IMR-90 (cell line): ENCODE results near the gene DLG4. TPM values are rescaled to one million over a fixed set of nuclear protein-coding genes. Genes with fewer than 3 reads are reported as not detected.

Experiments used
- ATAC-seq: fragments of 200-7000 bp; cut with Tn5 transposase; 2 replicates; pipeline ENCODE4 v1.9.1; 2020; ENCODE audit warnings: low read depth, mild to moderate bottlenecking, moderate library complexity
- BruUV-seq: library from RNA; stranded (reverse); fragments of 400-500 nt; replicated peaks from 2 replicates; lab custom pipeline; 2021; lab: Mats Ljungman, UMichigan
- CTCF ChIA-PET: fragments of 300-600 bp; formaldehyde crosslinking; extraction: SDS; loops from one replicate; lab custom pipeline; 2021; ENCODE audit warnings: antibody characterized with exemption; lab: Yijun Ruan, JAX
- POLR2A ChIA-PET: fragments of 300-600 bp; sonication (Branson Sonifier 250); formaldehyde crosslinking; loops from one replicate; lab custom pipeline; 2022; ENCODE audit warnings: antibody characterized with exemption; ENCODE audit not compliant: unreplicated experiment; lab: Charles Lee
- DNase-seq: peaks from one replicate; pipeline ENCODE4 v3.0.0; 2013
- H2AFZ ChIP-seq: replicated peaks from 2 replicates; pipeline ENCODE3; 2013; ENCODE audit warnings: low read length, mild to moderate bottlenecking; ENCODE audit not compliant: poor library complexity
- H2AK5ac ChIP-seq: 2 replicates; pipeline ENCODE4 v1.6.1; 2013; ENCODE audit warnings: low read depth, low read length, inconsistent platforms
- H2AK9ac ChIP-seq: replicated peaks from 2 replicates; pipeline ENCODE3; 2013; ENCODE audit warnings: mild to moderate bottlenecking, low read depth, low read length, moderate library complexity; ENCODE audit not compliant: poor library complexity
- H2BK120ac ChIP-seq: 2 replicates; pipeline ENCODE4 v1.6.1; 2013; ENCODE audit warnings: low read depth, low read length, inconsistent platforms
- H2BK15ac ChIP-seq: 3 replicates; pipeline ENCODE4 v1.6.1; 2013; ENCODE audit warnings: low read depth, low read length, inconsistent platforms
- H2BK20ac ChIP-seq: 2 replicates; pipeline ENCODE4 v1.6.1; 2013; ENCODE audit warnings: low read depth, mild to moderate bottlenecking, inconsistent platforms, low read length, moderate library complexity
- H2BK5ac ChIP-seq: 2 replicates; pipeline ENCODE4 v1.6.1; 2013; ENCODE audit warnings: mild to moderate bottlenecking, low read depth, low read length, inconsistent platforms; ENCODE audit not compliant: poor library complexity, severe bottlenecking
- H3K14ac ChIP-seq: replicated peaks from 2 replicates; pipeline ENCODE4 v1.6.1; 2013; ENCODE audit warnings: low read depth, low read length, inconsistent platforms
- H3K18ac ChIP-seq: 2 replicates; pipeline ENCODE4 v1.6.1; 2013; ENCODE audit warnings: low read depth, low read length, control low read depth
- H3K23ac ChIP-seq: 2 replicates; pipeline ENCODE4 v1.6.1; 2013; ENCODE audit warnings: low read depth, low read length, inconsistent platforms
- H3K27ac ChIP-seq: 2 replicates; pipeline ENCODE4 v1.5.1; 2013; ENCODE audit warnings: mild to moderate bottlenecking, control low read depth, low read length; ENCODE audit not compliant: insufficient read depth
- H3K27me3 ChIP-seq: 2 replicates; pipeline ENCODE4 v1.6.1; 2013; ENCODE audit warnings: low read length; ENCODE audit not compliant: control insufficient read depth, insufficient read depth
- H3K36me3 ChIP-seq: 2 replicates; pipeline ENCODE4 v1.6.1; 2013; ENCODE audit warnings: low read length, mixed read lengths; ENCODE audit not compliant: control insufficient read depth, insufficient read depth
- H3K4ac ChIP-seq: 2 replicates; pipeline ENCODE4 v1.6.1; 2013; ENCODE audit warnings: low read depth, low read length, inconsistent platforms
- H3K4me1 ChIP-seq: 2 replicates; pipeline ENCODE4 v1.6.1; 2013; ENCODE audit warnings: low read length, mixed read lengths; ENCODE audit not compliant: control insufficient read depth, insufficient read depth
- H3K4me2 ChIP-seq: 2 replicates; pipeline ENCODE4 v1.6.1; 2013; ENCODE audit warnings: low read depth, mild to moderate bottlenecking, control low read depth, low read length, moderate library complexity
- H3K4me3 ChIP-seq: 2 replicates; pipeline ENCODE4 v1.5.1; 2013; ENCODE audit warnings: low read depth, mild to moderate bottlenecking, control low read depth, low read length, moderate library complexity; ENCODE audit not compliant: insufficient read depth
- H3K56ac ChIP-seq: 2 replicates; pipeline ENCODE4 v1.6.1; 2013; ENCODE audit warnings: low read length, inconsistent platforms; ENCODE audit not compliant: insufficient read depth; ENCODE audit errors: extremely low read depth
- H3K79me1 ChIP-seq, 2 experiments: 2 replicates each; pipeline ENCODE4 v1.6.1; 2013; ENCODE audit warnings: low read length in 2 of 2, inconsistent platforms in 1 of 2, low read depth in 1 of 2
- H3K9ac ChIP-seq: 2 replicates; pipeline ENCODE4 v1.6.1; 2013; ENCODE audit warnings: low read depth, low read length, control low read depth
- H3K9me1 ChIP-seq: 2 replicates; pipeline ENCODE4 v1.6.1; 2013; ENCODE audit warnings: low read length, inconsistent platforms; ENCODE audit not compliant: insufficient read depth
- H3K9me3 ChIP-seq: 2 replicates; pipeline ENCODE4 v1.6.1; 2013; ENCODE audit warnings: low read length; ENCODE audit not compliant: control insufficient read depth, insufficient read depth
- H4K20me1 ChIP-seq: 2 replicates; pipeline ENCODE4 v1.6.1; 2013; ENCODE audit warnings: low read length, inconsistent platforms; ENCODE audit not compliant: insufficient read depth
- H4K5ac ChIP-seq: 2 replicates; pipeline ENCODE4 v1.6.1; 2013; ENCODE audit warnings: mild to moderate bottlenecking, low read depth, low read length, control low read depth
- H4K8ac ChIP-seq, 2 experiments: 2 replicates each; pipeline ENCODE4 v1.6.1; 2013; ENCODE audit warnings: low read depth in 2 of 2, low read length in 2 of 2, control low read depth in 1 of 2, inconsistent platforms in 1 of 2
- H4K91ac ChIP-seq: 2 replicates; pipeline ENCODE4 v1.6.1; 2013; ENCODE audit warnings: low read depth, low read length, inconsistent platforms; ENCODE audit not compliant: insufficient read depth
- BHLHE40 ChIP-seq: fragments of 150-350 bp; IDR thresholded peaks from 2 replicates; pipeline ENCODE4 v1.6.1; 2016; ENCODE audit warnings: mild to moderate bottlenecking, low read depth, low read length
- CHD1 ChIP-seq: IDR thresholded peaks from 2 replicates; pipeline ENCODE4 v1.6.1; 2012; ENCODE audit warnings: low read depth, low read length, improper control_type of control experiment
- ELK1 ChIP-seq: fragments of 150-350 bp; IDR thresholded peaks from 2 replicates; pipeline ENCODE4 v1.6.1; 2016; ENCODE audit warnings: low read depth, mild to moderate bottlenecking, low read length, moderate library complexity, borderline replicate concordance
- FOS ChIP-seq: fragments of 150-350 bp; IDR thresholded peaks from 2 replicates; pipeline ENCODE4 v1.6.1; 2016; ENCODE audit warnings: low read depth, low read length
- MAFK ChIP-seq: IDR thresholded peaks from 2 replicates; pipeline ENCODE4 v1.6.1; 2012; ENCODE audit warnings: low read depth, low read length, improper control_type of control experiment
- MXI1 ChIP-seq: IDR thresholded peaks from 2 replicates; pipeline ENCODE4 v1.6.1; 2012; ENCODE audit warnings: low read depth, mild to moderate bottlenecking, low read length, moderate library complexity, borderline replicate concordance
- RAD21 ChIP-seq: IDR thresholded peaks from 2 replicates; pipeline ENCODE4 v1.6.1; 2012; ENCODE audit warnings: low read length, improper control_type of control experiment
- RCOR1 ChIP-seq: IDR thresholded peaks from 2 replicates; pipeline ENCODE4 v1.6.1; 2012; ENCODE audit warnings: mild to moderate bottlenecking, low read length, improper control_type of control experiment; ENCODE audit not compliant: insufficient replicate concordance
- RFX5 ChIP-seq: IDR thresholded peaks from 2 replicates; pipeline ENCODE4 v1.8.0; 2012; ENCODE audit warnings: low read depth, mild to moderate bottlenecking, low read length, moderate library complexity
- SMC3 ChIP-seq: fragments of 150-350 bp; IDR thresholded peaks from 2 replicates; pipeline ENCODE4 v1.6.1; 2016; ENCODE audit warnings: low read depth, mild to moderate bottlenecking, antibody characterized with exemption, low read length, moderate library complexity
- WGBS, 2 experiments: methylation state at CpG; one replicate each; pipeline versions ENCODE4 v1.1.5 to v1.1.7; 2013; ENCODE audit warnings: missing lambda C conversion rate in 2 of 2; ENCODE audit not compliant: insufficient read length in 1 of 2; ENCODE audit errors: extremely low coverage in 2 of 2; 5-methylcytosine and 5-hydroxymethylcytosine counted together
- dilution Hi-C: fragments of 300-500 bp; cut with HindIII; formaldehyde crosslinking; loops from one replicate; pipeline ENCODE4 v1.14.3; 2018; ENCODE audit warnings: low sequenced_read_pairs; ENCODE audit not compliant: unreplicated experiment
- in situ Hi-C: fragments of 300-500 bp; cut with MboI; formaldehyde crosslinking; loops from 3 replicates; pipeline ENCODE4 v1.14.3; 2019; ENCODE audit warnings: low sequenced_read_pairs, inconsistent platforms, mixed read lengths
- intact Hi-C: fragments of 100-400 bp; cut with micrococcal nuclease; formaldehyde crosslinking; loops from 2 replicates; pipeline ENCODE4 v1.10.0; 2022
- polyA plus RNA-seq, 3 experiments: library from polyadenylated mRNA; depleted of rRNA; stranded (reverse); fragments of >200 nt; gene quantifications; 2 replicates each; pipeline ENCODE4 v1.2.3, GENCODE V29; 2012; ENCODE audit warnings: low replicate concordance in 1 of 3
- total RNA-seq: library from RNA; depleted of rRNA; stranded (reverse); fragments of >200 nt; gene quantifications from 2 replicates; pipeline ENCODE4 v1.2.3, GENCODE V29; 2012
- TF ChIP-seq, protein P1 (sequence below): fragments of 150-350 bp; IDR thresholded peaks from 2 replicates; pipeline ENCODE4 v1.6.1; 2017; ENCODE audit warnings: mild to moderate bottlenecking, antibody characterized with exemption, low read length, low read depth

The DLG4 gene
- total and polyA plus RNA-seq, 2 of the 4 experiments (the other 2 are of a cell fraction): 8.2 to 30.5 TPM

DNA sequence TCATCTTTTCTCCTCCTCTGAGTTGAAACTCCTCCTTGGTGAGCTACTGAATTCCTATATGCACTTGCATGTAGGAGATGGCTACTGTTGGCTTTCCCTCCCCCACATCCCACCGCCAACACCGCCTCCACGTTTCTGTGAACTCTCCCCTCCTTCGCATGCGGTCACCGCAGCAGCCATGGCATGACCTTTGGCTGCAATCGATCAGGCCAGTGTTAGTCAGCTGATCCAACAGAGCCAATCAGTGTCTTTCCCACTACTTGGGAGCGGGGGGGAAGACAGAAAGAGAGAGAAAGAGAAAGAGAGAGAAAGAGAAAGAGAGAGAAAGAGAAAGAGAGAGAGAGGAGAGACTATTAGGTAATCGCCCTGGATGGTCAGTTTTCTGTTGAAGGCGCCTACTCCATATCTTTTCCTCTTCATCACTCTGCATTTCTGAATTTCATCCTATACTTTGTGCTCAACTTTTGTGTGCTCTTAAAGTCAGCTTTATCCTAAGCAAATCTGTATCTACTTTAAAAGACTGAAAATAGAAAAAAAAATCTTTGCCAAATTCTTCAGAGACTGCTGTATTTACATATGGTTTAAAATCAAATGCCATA lies 63.2 kb downstream of the DLG4 start:
- H3K9me3 ChIP-seq: no peaks in the 10 kb centered on the region
- no TSS peak for BruUV-seq
- no peak overlapping the region for H2BK20ac ChIP-seq
- H3K9me1 ChIP-seq: no peaks in the 10 kb centered on the region
- no peak overlapping the region for H3K4ac ChIP-seq
- no CpG with 5 or more reads among the region's 10 CpGs for WGBS, 2 experiments
- no peak overlapping the region for H3K18ac ChIP-seq
- H3K79me1 ChIP-seq: no peaks in the 10 kb centered on the region
- in situ Hi-C loops (no loop called here), dilution Hi-C loops (no loop called here), intact Hi-C loops (no loop called here)
- no peak overlapping the region for H2AK5ac ChIP-seq
- H2AK9ac ChIP-seq: no peak overlapping the region
- POLR2A ChIA-PET: no interaction called here
- ATAC-seq (no peak), DNase-seq (no peak)
- no peaks in the 10 kb centered on the region for H4K20me1 ChIP-seq
- no peak overlapping the region for H3K14ac ChIP-seq
- no peak overlapping the region for H3K4me2 ChIP-seq
- no peaks in the 10 kb centered on the region for H3K36me3 ChIP-seq
- H3K9ac ChIP-seq: no peak overlapping the region
- H3K27me3 ChIP-seq: peaks cover 26% of the 10 kb centered on the region
- H2BK120ac ChIP-seq: no peak overlapping the region
- no peak overlapping the region for H4K91ac ChIP-seq
- CTCF ChIA-PET: interaction anchor here (1.2 kb wide), 1 partner anchor 21 kb away, joined by 3 read pairs; no protein-coding TSS in a partner anchor
- H4K8ac ChIP-seq: no peak overlapping the region
- TF ChIP-seq, protein P1, sequence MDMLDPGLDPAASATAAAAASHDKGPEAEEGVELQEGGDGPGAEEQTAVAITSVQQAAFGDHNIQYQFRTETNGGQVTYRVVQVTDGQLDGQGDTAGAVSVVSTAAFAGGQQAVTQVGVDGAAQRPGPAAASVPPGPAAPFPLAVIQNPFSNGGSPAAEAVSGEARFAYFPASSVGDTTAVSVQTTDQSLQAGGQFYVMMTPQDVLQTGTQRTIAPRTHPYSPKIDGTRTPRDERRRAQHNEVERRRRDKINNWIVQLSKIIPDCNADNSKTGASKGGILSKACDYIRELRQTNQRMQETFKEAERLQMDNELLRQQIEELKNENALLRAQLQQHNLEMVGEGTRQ: no peak
- TF ChIP-seq RCOR1: no peak
- TF ChIP-seq FOS: no peak
- TF ChIP-seq SMC3: no peak
- no peak for TF ChIP-seq ELK1
- no peak for TF ChIP-seq CHD1
- no peak for TF ChIP-seq MXI1
- TF ChIP-seq MAFK: no peak
- no peak for TF ChIP-seq RAD21
- no peak for TF ChIP-seq RFX5
- TF ChIP-seq BHLHE40: no peak
- H3K4me3 ChIP-seq: no peak overlapping the region
- no peaks in the 10 kb centered on the region for H3K4me1 ChIP-seq
- no peak overlapping the region for H2BK5ac ChIP-seq
- H2BK15ac ChIP-seq: no peak overlapping the region
- peak overlapping the region; percentile 56 for H2AFZ ChIP-seq
- no peak overlapping the region for H3K27ac ChIP-seq
- H3K56ac ChIP-seq: no peak overlapping the region
- H3K23ac ChIP-seq: no peak overlapping the region
- H4K5ac ChIP-seq: no peak overlapping the region
